ENCODE results near the gene CROT. TPM values are rescaled to one million over a fixed set of nuclear protein-coding genes. Genes with fewer than 3 reads are reported as not detected.

Gene CROT
- total and polyA plus RNA-seq, 2 experiments from 2014 or later: 8.9 to 14.0 TPM

GRCh38 chr7:87426160-87426559 lies 80.7 kb downstream of the CROT start (continued):
- TF ChIP-seq EZH2phosphoT487 (IDR thresholded peaks at IDR 0.05; ENCODE audit: unreplicated experiment): no peak
- no peak for TF ChIP-seq CREB1 (CRISPR knock-in tag; IDR thresholded peaks at IDR 0.05; ENCODE audit: low read depth)
- no peak for TF ChIP-seq REST (IDR thresholded peaks at IDR 0.05; ENCODE audit: unreplicated experiment)
- TF ChIP-seq NANOG (IDR thresholded peaks at IDR 0.05; ENCODE audit: borderline replicate concordance): no peak

- no peak overlapping the region for H3K4me3 Mint-ChIP-seq
- H3K27ac ChIP-seq (ENCODE audit: low read depth): no peak overlapping the region
- ATAC-seq: no peak
- TF ChIP-seq ZNF331 (CRISPR knock-in tag; IDR thresholded peaks at IDR 0.05; ENCODE audit: low read depth): no peak
- TF ChIP-seq ZNF114 (CRISPR knock-in tag; IDR thresholded peaks at IDR 0.05): no peak
- no peak for TF ChIP-seq JUNB (IDR thresholded peaks at IDR 0.05; ENCODE audit: unreplicated experiment)
- no peak for TF ChIP-seq STAT1 (IDR thresholded peaks at IDR 0.05; ENCODE audit: unreplicated experiment)
- no peak for TF ChIP-seq NANOG (IDR thresholded peaks at IDR 0.05; ENCODE audit: borderline replicate concordance)
- no peak for TF ChIP-seq CREB1 (CRISPR knock-in tag; IDR thresholded peaks at IDR 0.05; ENCODE audit: low read depth)
- no peak for TF ChIP-seq REST (IDR thresholded peaks at IDR 0.05; ENCODE audit: unreplicated experiment)
- no peak for TF ChIP-seq CTCF (conservative IDR thresholded peaks at IDR 0.05; ENCODE audit: low read depth in 2 of 2)
- no peak for TF ChIP-seq ETS1 (IDR thresholded peaks at IDR 0.05)
- TF ChIP-seq POLR2AphosphoS5 (IDR thresholded peaks at IDR 0.05; ENCODE audit: low read depth): no peak
Measured at GRCh38 chr7:87427288-87427687, 81.8 kb downstream of the CROT start.

More at GRCh38 chr7:87427288-87427687, 81.8 kb downstream of the CROT start:
- Histone ChIP-seq H3K36me3 (ENCODE audit: insufficient read depth) (no peaks in the 10 kb centered on the region), H4K20me1 (replicated peaks; ENCODE audit: insufficient read depth) (no peaks in the 10 kb centered on the region), H3K4me3 (no peak overlapping the region), H3K9me2 (ENCODE audit: insufficient read depth) (no peaks in the 10 kb centered on the region), H2AFZ (no peak overlapping the region), H3F3A (replicated peaks; ENCODE audit: low read depth) (no peaks in the 10 kb centered on the region), H3K4me1 (ENCODE audit: insufficient read depth) (no peaks in the 10 kb centered on the region), H3K79me2 (replicated peaks; ENCODE audit: insufficient read depth) (no peaks in the 10 kb centered on the region), H3K4me2 (no peak overlapping the region), H3K27me3 (ENCODE audit: insufficient read depth) (no peaks in the 10 kb centered on the region)
- no peaks in the 10 kb centered on the region for H3K36me3 Mint-ChIP-seq (ENCODE audit: low read depth)
- H3K9me3 Mint-ChIP-seq: no peaks in the 10 kb centered on the region
- H3K27ac Mint-ChIP-seq: no peak overlapping the region
- no peaks in the 10 kb centered on the region for H3K4me1 Mint-ChIP-seq
- H3K27me3 Mint-ChIP-seq (ENCODE audit: insufficient read depth, low read depth, poor library complexity): no peaks in the 10 kb centered on the region
- no peak for DNase-seq (ENCODE audit: low spot score)

Data from GM23338 (cell line).